ENCODE measurements around the gene THSD7A. TPM values are rescaled to one million over a fixed set of nuclear protein-coding genes. Genes with fewer than 3 reads are reported as not detected.

The THSD7A gene
- total RNA-seq, 1 experiment from 2014 or later, result not detected

GRCh38 chr7:11701829-11702560 is 130.0 kb downstream of the THSD7A start:
- no peak for DNase-seq (ENCODE audit: unreplicated experiment)
- ChIA-PET CTCF (no interaction called here), POLR2A (no interaction called here)
- H3K36me3 Mint-ChIP-seq (ENCODE audit: insufficient read depth, unreplicated experiment), result no peaks in the 10 kb centered on the region
- intact Hi-C loops (cut with micrococcal nuclease), result no loop called here
- H3K9me3 Mint-ChIP-seq (ENCODE audit: unreplicated experiment), result no peaks in the 10 kb centered on the region
- BruUV-seq (replicated peaks), result no TSS peak
- no peak overlapping the region for H3K27ac Mint-ChIP-seq (ENCODE audit: low read depth, unreplicated experiment)
- no peak overlapping the region for H3K4me3 Mint-ChIP-seq (ENCODE audit: unreplicated experiment)
- TF ChIP-seq CTCF (IDR thresholded peaks at IDR 0.05; ENCODE audit: unreplicated experiment), result no peak
- no peaks in the 10 kb centered on the region for H3K27me3 Mint-ChIP-seq (ENCODE audit: insufficient read depth, unreplicated experiment)
- H3K4me1 Mint-ChIP-seq (ENCODE audit: insufficient read depth, unreplicated experiment), result no peaks in the 10 kb centered on the region

GRCh38 chr7:11699666-11700065 is 132.3 kb downstream of the THSD7A start:
- H3K27ac Mint-ChIP-seq (ENCODE audit: low read depth, unreplicated experiment), result no peak overlapping the region
- no peaks in the 10 kb centered on the region for H3K4me1 Mint-ChIP-seq (ENCODE audit: insufficient read depth, unreplicated experiment)
- no peak for DNase-seq (ENCODE audit: unreplicated experiment)
- POLR2A ChIA-PET, result no interaction called here
- intact Hi-C loops (cut with micrococcal nuclease), result no loop called here
- H3K27me3 Mint-ChIP-seq (ENCODE audit: insufficient read depth, unreplicated experiment), result no peaks in the 10 kb centered on the region
- no TSS peak for BruUV-seq (replicated peaks)
- TF ChIP-seq CTCF (IDR thresholded peaks at IDR 0.05; ENCODE audit: unreplicated experiment), result no peak
- no peak overlapping the region for H3K4me3 Mint-ChIP-seq (ENCODE audit: unreplicated experiment)
- no peaks in the 10 kb centered on the region for H3K9me3 Mint-ChIP-seq (ENCODE audit: unreplicated experiment)
- H3K36me3 Mint-ChIP-seq (ENCODE audit: insufficient read depth, unreplicated experiment), result no peaks in the 10 kb centered on the region
- CTCF ChIA-PET, result no interaction called here

- CTCF ChIA-PET, result no interaction called here
- POLR2A ChIA-PET, result no interaction called here
- intact Hi-C loops (cut with micrococcal nuclease), result no loop called here
- DNase-seq (ENCODE audit: unreplicated experiment), result no peak
- H3K4me3 Mint-ChIP-seq (ENCODE audit: unreplicated experiment), result no peak overlapping the region
- H3K27ac Mint-ChIP-seq (ENCODE audit: low read depth, unreplicated experiment), result no peak overlapping the region
- no peak for TF ChIP-seq CTCF (IDR thresholded peaks at IDR 0.05; ENCODE audit: unreplicated experiment)
- no TSS peak for BruUV-seq (replicated peaks)
- no peaks in the 10 kb centered on the region for H3K9me3 Mint-ChIP-seq (ENCODE audit: unreplicated experiment)
- no peaks in the 10 kb centered on the region for H3K27me3 Mint-ChIP-seq (ENCODE audit: insufficient read depth, unreplicated experiment)
- H3K4me1 Mint-ChIP-seq (ENCODE audit: insufficient read depth, unreplicated experiment), result no peaks in the 10 kb centered on the region
- H3K36me3 Mint-ChIP-seq (ENCODE audit: insufficient read depth, unreplicated experiment), result no peaks in the 10 kb centered on the region
Observed at GRCh38 chr7:11698384-11698871, 133.6 kb downstream of the THSD7A start.

GRCh38 chr7:11690395-11690794 is 141.6 kb downstream of the THSD7A start:
- no peak for TF ChIP-seq CTCF (IDR thresholded peaks at IDR 0.05; ENCODE audit: unreplicated experiment)
- Mint-ChIP-seq H3K27ac (ENCODE audit: low read depth, unreplicated experiment) (no peak overlapping the region), H3K36me3 (ENCODE audit: insufficient read depth, unreplicated experiment) (no peaks in the 10 kb centered on the region), H3K4me3 (ENCODE audit: unreplicated experiment) (no peak overlapping the region), H3K4me1 (ENCODE audit: insufficient read depth, unreplicated experiment) (no peaks in the 10 kb centered on the region), H3K27me3 (ENCODE audit: insufficient read depth, unreplicated experiment) (no peaks in the 10 kb centered on the region), H3K9me3 (ENCODE audit: unreplicated experiment) (no peaks in the 10 kb centered on the region)
- intact Hi-C loops (cut with micrococcal nuclease), result no loop called here
- no peak for DNase-seq (ENCODE audit: unreplicated experiment)
- ChIA-PET CTCF (no interaction called here), POLR2A (no interaction called here)
- BruUV-seq (replicated peaks), result no TSS peak

Data from MCF 10A (cell line).